Neuron (in vitro differentiated cells): ENCODE measurements around the gene OR6A2.
A peak's percentile ranks its signal among the peaks of the same experiment; 100 is the strongest.

Experiments
- H2AFZ ChIP-seq: one replicate; pipeline ENCODE4 v1.6.1; 2013; ENCODE audit warnings: low read depth, mild to moderate bottlenecking, inconsistent platforms, low read length, moderate library complexity
- H3K27me3 ChIP-seq: one replicate; pipeline ENCODE4 v1.6.1; 2013; ENCODE audit warnings: low read length; ENCODE audit not compliant: insufficient read depth
- H3K36me3 ChIP-seq: one replicate; pipeline ENCODE4 v1.6.1; 2013; ENCODE audit warnings: low read length; ENCODE audit not compliant: insufficient read depth
- H3K4me1 ChIP-seq: one replicate; pipeline ENCODE4 v1.6.1; 2013; ENCODE audit warnings: low read length; ENCODE audit not compliant: insufficient read depth
- H3K4me3 ChIP-seq: 2 replicates; pipeline ENCODE4 v1.5.1; 2013; ENCODE audit warnings: mild to moderate bottlenecking, low read length, moderate library complexity
- H3K9me3 ChIP-seq: one replicate; pipeline ENCODE4 v1.6.1; 2013; ENCODE audit warnings: low read length

Gene OR6A2

GRCh38 chr11:6799402-6799801 is at the start of gene OR6A2:
Gene OR6A2, minus strand, starts transcription at chr11:6799689. Its CDS starts 3,981 bp downstream, at chr11:6795708.
- Histone ChIP-seq H2AFZ (no peak within 1 kb of the TSS), H3K36me3 (no peaks in the 10 kb centered on the region), H3K9me3 (no peaks in the 10 kb centered on the region), H3K4me3 (no peak within 1 kb of the TSS), H3K27me3 (no peaks in the 10 kb centered on the region), H3K4me1 (no peaks in the 10 kb centered on the region)

- H2AFZ ChIP-seq, result no peak within 1 kb of the TSS
- H3K4me3 ChIP-seq, result no peak within 1 kb of the TSS
- no peaks in the 10 kb centered on the region for H3K27me3 ChIP-seq
- H3K36me3 ChIP-seq, result no peaks in the 10 kb centered on the region
- peaks cover 2% of the 10 kb centered on the region for H3K9me3 ChIP-seq
- no peaks in the 10 kb centered on the region for H3K4me1 ChIP-seq
Observed at GRCh38 chr11:6845383-6845782, 45.9 kb upstream of the OR6A2 start, which contains the start of gene OR10A5. Gene OR10A5, plus strand, starts transcription at chr11:6845683. Its CDS starts 0 bp downstream, at chr11:6845683.

- Histone ChIP-seq H3K27me3 (no peaks in the 10 kb centered on the region), H2AFZ (no peak overlapping the region), H3K4me3 (no peak overlapping the region), H3K36me3 (no peaks in the 10 kb centered on the region), H3K4me1 (no peaks in the 10 kb centered on the region), H3K9me3 (peaks cover under 1% of the 10 kb centered on the region)
Observed at GRCh38 chr11:6844356-6844755, 44.9 kb upstream of the OR6A2 start.

- Histone ChIP-seq H3K36me3 (no peaks in the 10 kb centered on the region), H3K4me1 (no peaks in the 10 kb centered on the region), H2AFZ (peak overlapping the region; percentile 59)
Observed at GRCh38 chr11:6843670-6844069, 44.2 kb upstream of the OR6A2 start.

GRCh38 chr11:6841694-6842093 is 42.2 kb upstream of the OR6A2 start:
- Histone ChIP-seq H3K4me1 (no peaks in the 10 kb centered on the region), H3K9me3 (no peaks in the 10 kb centered on the region), H3K27me3 (no peaks in the 10 kb centered on the region), H2AFZ (no peak overlapping the region), H3K36me3 (no peaks in the 10 kb centered on the region), H3K4me3 (no peak overlapping the region)

More at GRCh38 chr11:6843670-6844069, 44.2 kb upstream of the OR6A2 start:
- H3K9me3 ChIP-seq, result no peaks in the 10 kb centered on the region
- H3K27me3 ChIP-seq, result no peaks in the 10 kb centered on the region
- H3K4me3 ChIP-seq, result no peak overlapping the region

GRCh38 chr11:6834021-6834420 is 34.5 kb upstream of the OR6A2 start:
- Histone ChIP-seq H2AFZ (no peak overlapping the region), H3K36me3 (no peaks in the 10 kb centered on the region), H3K4me1 (peaks cover 5% of the 10 kb centered on the region), H3K27me3 (no peaks in the 10 kb centered on the region), H3K4me3 (no peak overlapping the region), H3K9me3 (no peaks in the 10 kb centered on the region)

- peaks cover 5% of the 10 kb centered on the region for H3K4me1 ChIP-seq
- H3K36me3 ChIP-seq, result no peaks in the 10 kb centered on the region
- H3K9me3 ChIP-seq, result no peaks in the 10 kb centered on the region
- no peaks in the 10 kb centered on the region for H3K27me3 ChIP-seq
- H3K4me3 ChIP-seq, result no peak overlapping the region
- H2AFZ ChIP-seq, result no peak overlapping the region
Observed at GRCh38 chr11:6833356-6833755, 33.9 kb upstream of the OR6A2 start.

- Histone ChIP-seq H3K36me3 (no peaks in the 10 kb centered on the region), H3K9me3 (no peaks in the 10 kb centered on the region), H3K27me3 (no peaks in the 10 kb centered on the region), H3K4me1 (no peaks in the 10 kb centered on the region), H3K4me3 (no peak overlapping the region), H2AFZ (no peak overlapping the region)
Observed at GRCh38 chr11:6828103-6828502, 28.6 kb upstream of the OR6A2 start.

- no peaks in the 10 kb centered on the region for H3K36me3 ChIP-seq
- no peaks in the 10 kb centered on the region for H3K9me3 ChIP-seq
- no peaks in the 10 kb centered on the region for H3K27me3 ChIP-seq
- no peak overlapping the region for H2AFZ ChIP-seq
- H3K4me1 ChIP-seq, result no peaks in the 10 kb centered on the region
- no peak overlapping the region for H3K4me3 ChIP-seq
Observed at GRCh38 chr11:6825231-6825744, 25.8 kb upstream of the OR6A2 start.

- Histone ChIP-seq H3K4me3 (no peak overlapping the region), H3K27me3 (no peaks in the 10 kb centered on the region), H3K9me3 (no peaks in the 10 kb centered on the region), H3K36me3 (no peaks in the 10 kb centered on the region), H3K4me1 (no peaks in the 10 kb centered on the region), H2AFZ (no peak overlapping the region)
Observed at GRCh38 chr11:6824136-6824823, 24.8 kb upstream of the OR6A2 start.

GRCh38 chr11:6818967-6819366 is 19.5 kb upstream of the OR6A2 start:
- no peaks in the 10 kb centered on the region for H3K9me3 ChIP-seq
- H3K4me1 ChIP-seq, result no peaks in the 10 kb centered on the region
- no peak overlapping the region for H2AFZ ChIP-seq
- no peak overlapping the region for H3K4me3 ChIP-seq
- no peaks in the 10 kb centered on the region for H3K36me3 ChIP-seq
- no peaks in the 10 kb centered on the region for H3K27me3 ChIP-seq

- H3K36me3 ChIP-seq, result no peaks in the 10 kb centered on the region
- H3K4me1 ChIP-seq, result no peaks in the 10 kb centered on the region
- H2AFZ ChIP-seq, result no peak overlapping the region
Observed at GRCh38 chr11:6817694-6818093, 18.2 kb upstream of the OR6A2 start.

GRCh38 chr11:6813656-6814055 is 14.2 kb upstream of the OR6A2 start:
- Histone ChIP-seq H3K36me3 (no peaks in the 10 kb centered on the region), H2AFZ (no peak overlapping the region), H3K27me3 (no peaks in the 10 kb centered on the region), H3K4me3 (no peak overlapping the region), H3K9me3 (no peaks in the 10 kb centered on the region), H3K4me1 (no peaks in the 10 kb centered on the region)

More at GRCh38 chr11:6817694-6818093, 18.2 kb upstream of the OR6A2 start:
- no peaks in the 10 kb centered on the region for H3K27me3 ChIP-seq
- no peak overlapping the region for H3K4me3 ChIP-seq
- no peaks in the 10 kb centered on the region for H3K9me3 ChIP-seq
